HepG2 (cell line): ENCODE measurements around the gene HOTAIR. TPM values are rescaled to one million over a fixed set of nuclear protein-coding genes. Genes with fewer than 3 reads are reported as not detected.

ENCODE experiments used
- ATAC-seq: fragments of 200-7000 bp; cut with Tn5 transposase; 3 replicates; pipeline ENCODE4 v1.9.1; 2020; ENCODE audit warnings: mild to moderate bottlenecking, moderate library complexity
- BruUV-seq: library from RNA; stranded (reverse); fragments of 400-500 nt; replicated peaks from 2 replicates; lab custom pipeline; 2021; lab: Mats Ljungman, UMichigan
- CTCF ChIA-PET: fragments of 300-600 bp; formaldehyde crosslinking; extraction: SDS; loops from one replicate; lab custom pipeline; 2021; ENCODE audit warnings: low total read pairs, inconsistent platforms, low intra/inter-chr PET ratio; lab: Yijun Ruan, JAX
- POLR2A ChIA-PET: fragments of 350-600 bp; sonication (Branson Sonifier 250); formaldehyde crosslinking; loops from one replicate; lab custom pipeline; 2020; ENCODE audit warnings: antibody characterized with exemption, inconsistent platforms; lab: Yijun Ruan, JAX
- DNase-seq: peaks from one replicate; pipeline ENCODE4 v3.0.0-alpha.2; 2015; ENCODE audit warnings: low spot score
- FAIRE-seq: peaks from 3 replicates; lab custom pipeline; 2011; peaks lifted over from hg19 to GRCh38; lab: Jason Lieb, UNC
- H2AFZ ChIP-seq: one replicate; pipeline ENCODE4 v1.6.1; 2011; ENCODE audit warnings: low read length, inconsistent platforms
- H3K27ac ChIP-seq: fragments of 300-600 bp; 3 replicates; pipeline ENCODE4 v1.8.0; 2011; ENCODE audit warnings: mixed run types, mild to moderate bottlenecking, mixed read lengths, low read length, inconsistent platforms; ENCODE audit not compliant: insufficient read depth; ENCODE audit errors: extremely low read length
- H3K27me3 ChIP-seq, 2 experiments: fragments of 200-600 bp in 1 of 2; 2 replicates in 1 of 2; 3 replicates in 1 of 2; pipeline versions ENCODE4 v1.6.0 to v1.8.0; 2011; ENCODE audit warnings: low read length in 2 of 2, mild to moderate bottlenecking in 2 of 2, moderate library complexity in 2 of 2, inconsistent platforms in 1 of 2; ENCODE audit not compliant: insufficient read depth in 2 of 2, control insufficient read depth in 1 of 2
- H3K36me3 ChIP-seq, 2 experiments: fragments of 200-600 bp in 1 of 2; replicated peaks in 1 of 2; 2 replicates in 1 of 2; 3 replicates in 1 of 2; pipeline versions ENCODE4 v1.5.1 to v1.8.0; 2011; ENCODE audit warnings: low read length in 2 of 2, inconsistent platforms in 1 of 2; ENCODE audit not compliant: insufficient read depth in 2 of 2, control insufficient read depth in 1 of 2
- H3K4me1 ChIP-seq: 2 replicates; pipeline ENCODE4 v1.5.1; 2012; ENCODE audit warnings: low read length, inconsistent platforms; ENCODE audit not compliant: insufficient read depth
- H3K4me2 ChIP-seq: 2 replicates; pipeline ENCODE4 v1.6.0; 2011; ENCODE audit warnings: low read depth, low read length, inconsistent platforms
- H3K4me3 ChIP-seq, 3 experiments: fragments of 200-600 bp in 1 of 3; sonication (generic), shearing (Covaris generic) in 1 of 3; replicated peaks in 1 of 3; 2 replicates each; pipeline ENCODE4 v1.5.1; 2011 to 2016; ENCODE audit warnings: low read length in 3 of 3, inconsistent platforms in 2 of 3, low read depth in 2 of 3, mild to moderate bottlenecking in 2 of 3, control low read depth in 1 of 3, mixed read lengths in 1 of 3; ENCODE audit not compliant: insufficient read depth in 1 of 3
- H3K79me2 ChIP-seq: one replicate; pipeline ENCODE4 v1.6.1; 2011; ENCODE audit warnings: low read length, inconsistent platforms; ENCODE audit not compliant: insufficient read depth
- H3K9ac ChIP-seq: 2 replicates; pipeline ENCODE4 v1.6.0; 2011; ENCODE audit warnings: mild to moderate bottlenecking, low read depth, low read length, inconsistent platforms; ENCODE audit not compliant: insufficient read depth
- H3K9me3 ChIP-seq: 2 replicates; pipeline ENCODE4 v1.5.1; 2012; ENCODE audit warnings: mild to moderate bottlenecking, low read length
- H4K20me1 ChIP-seq: 2 replicates; pipeline ENCODE4 v1.6.0; 2011; ENCODE audit warnings: inconsistent platforms, mild to moderate bottlenecking, low read length, moderate library complexity; ENCODE audit not compliant: insufficient read depth
- GFI1 ChIP-seq: sonication (generic); formaldehyde crosslinking; IDR thresholded peaks from 2 replicates; pipeline ENCODE4 v1.5.0; 2020; ENCODE audit warnings: missing genetic modification reagents, mild to moderate bottlenecking, borderline replicate concordance
- GZF1 ChIP-seq: sonication (generic); formaldehyde crosslinking; IDR thresholded peaks from 2 replicates; pipeline ENCODE4 v1.5.1; 2020; ENCODE audit warnings: mild to moderate bottlenecking, missing genetic modification reagents
- POLR2G ChIP-seq: fragments of 200-400 bp; formaldehyde crosslinking; IDR thresholded peaks from 2 replicates; pipeline ENCODE4 v1.6.1; 2018; ENCODE audit warnings: mild to moderate bottlenecking, low read depth, low read length, moderate library complexity
- RARG ChIP-seq: sonication (generic); formaldehyde crosslinking; IDR thresholded peaks from 2 replicates; pipeline ENCODE4 v1.4.0; 2020; ENCODE audit warnings: low read depth, mild to moderate bottlenecking, missing genetic modification reagents
- RFX3 ChIP-seq: IDR thresholded peaks from 2 replicates; pipeline ENCODE4 v1.6.1; 2016; ENCODE audit warnings: missing biosample characterization, missing genetic modification reagents
- SP5 ChIP-seq: IDR thresholded peaks from 2 replicates; pipeline ENCODE4 v1.6.1; 2016; ENCODE audit warnings: low read depth, borderline replicate concordance
- STAG1 ChIP-seq: sonication (generic); formaldehyde crosslinking; IDR thresholded peaks from 2 replicates; pipeline ENCODE4 v1.4.0; 2020; ENCODE audit warnings: missing genetic modification reagents
- ZBTB3 ChIP-seq: sonication (generic); formaldehyde crosslinking; IDR thresholded peaks from 2 replicates; pipeline ENCODE4 v1.4.0; 2020; ENCODE audit warnings: low read depth, mild to moderate bottlenecking, moderate library complexity, missing genetic modification reagents, borderline replicate concordance
- ZNF12 ChIP-seq: sonication (generic); formaldehyde crosslinking; IDR thresholded peaks from 2 replicates; pipeline ENCODE4 v1.5.0; 2020; ENCODE audit warnings: missing genetic modification reagents
- ZNF256 ChIP-seq: sonication (generic); formaldehyde crosslinking; conservative IDR thresholded peaks from 2 replicates; pipeline ENCODE4 v1.4.0; 2020; ENCODE audit warnings: missing genetic modification reagents
- ZNF337 ChIP-seq: sonication (generic); formaldehyde crosslinking; IDR thresholded peaks from 2 replicates; pipeline ENCODE4 v1.5.1; 2020; ENCODE audit warnings: missing genetic modification reagents, low read depth, mild to moderate bottlenecking, borderline replicate concordance
- ZNF672 ChIP-seq: sonication (generic); formaldehyde crosslinking; IDR thresholded peaks from 2 replicates; pipeline ENCODE4 v1.8.1; 2022; ENCODE audit warnings: missing genetic modification reagents
- ZNF737 ChIP-seq: sonication (generic); formaldehyde crosslinking; IDR thresholded peaks from 2 replicates; pipeline ENCODE4 v1.5.0; 2020; ENCODE audit warnings: missing genetic modification reagents, mild to moderate bottlenecking, borderline replicate concordance
- ZSCAN25 ChIP-seq: sonication (generic); formaldehyde crosslinking; IDR thresholded peaks from 2 replicates; pipeline ENCODE4 v1.8.0; 2022; ENCODE audit warnings: mild to moderate bottlenecking, missing genetic modification reagents
- WGBS: methylation state at CpG from one replicate; pipeline ENCODE4 v1.1.6; 2017; ENCODE audit warnings: low lambda C conversion rate; 5-methylcytosine and 5-hydroxymethylcytosine counted together
- in situ Hi-C: cut with HindIII; loops from 2 replicates; pipeline ENCODE4 v1.10.0; 2017; ENCODE audit warnings: low pct_unique_long_range_greater_than_20kb; ENCODE audit not compliant: extremely low pct_ligation_motif_present
- intact Hi-C: fragments of 100-400 bp; cut with micrococcal nuclease; formaldehyde crosslinking; loops from one replicate; pipeline ENCODE4 v1.10.0; 2022; ENCODE audit not compliant: unreplicated experiment
- polyA plus RNA-seq, 8 experiments: library from polyadenylated mRNA; depleted of rRNA in 3 of 8; stranded (reverse) in 7 of 8; unstranded in 1 of 8; fragments of >200 nt; fragmentation: Illumina TruSeq in 4 of 8; extraction: Trizol in 4 of 8; gene quantifications; 2 replicates each; pipeline versions ENCODE4 v1.2.1 to v1.2.3, GENCODE V29; 2011 to 2016; ENCODE audit warnings: low read depth in 4 of 8, missing spikeins in 1 of 8, mixed read lengths in 1 of 8; ENCODE audit not compliant: insufficient read depth in 1 of 8
- total RNA-seq, 5 experiments: library from RNA; depleted of rRNA; stranded (reverse); fragments of >200 nt; fragmentation: Illumina TruSeq; extraction: Trizol; gene quantifications; 2 replicates each; pipeline ENCODE4 v1.2.3, GENCODE V29; 2016; ENCODE audit warnings: low read depth in 1 of 5
- TF ChIP-seq, protein P1 (sequence below): sonication (generic); formaldehyde crosslinking; IDR thresholded peaks from 2 replicates; pipeline ENCODE4 v1.9.0; 2021; ENCODE audit warnings: missing genetic modification reagents, mild to moderate bottlenecking, borderline replicate concordance

Gene HOTAIR
- total and polyA plus RNA-seq, 2 of the 13 experiments (the other 11 are each of a cell fraction or from before 2014, with no cell fraction given), result not detected

DNA sequence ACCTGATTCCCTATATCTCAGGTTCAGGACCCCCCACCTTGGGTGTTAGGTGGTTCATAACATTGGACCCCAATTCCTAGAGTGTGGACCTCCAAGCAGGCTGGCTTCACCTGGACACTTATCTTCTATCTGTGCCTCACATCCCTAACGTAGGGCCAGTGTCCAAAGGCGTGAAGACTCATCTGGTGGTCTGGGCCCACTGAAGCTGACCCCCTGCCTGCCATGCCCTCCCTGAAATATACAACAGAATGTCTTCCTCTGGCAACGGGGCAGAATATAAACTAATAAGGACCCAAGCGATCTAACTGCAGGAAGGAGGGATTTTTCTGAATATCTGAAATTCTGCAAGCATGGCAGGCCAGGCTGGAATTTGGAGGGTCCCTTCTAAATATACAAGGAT is 30.5 kb downstream of the HOTAIR start:
- Histone ChIP-seq H3K36me3 (no peaks in the 10 kb centered on the region), H3K4me3 (no peak overlapping the region), H3K4me1 (no peaks in the 10 kb centered on the region), H3K9ac (no peak overlapping the region), H3K4me2 (no peak overlapping the region), H2AFZ (no peak overlapping the region), H3K79me2 (no peaks in the 10 kb centered on the region), H4K20me1 (no peaks in the 10 kb centered on the region), H3K27me3 (peaks cover 11 to 78% of the 10 kb centered on the region in 2 experiments), H3K27ac (no peak overlapping the region), H3K9me3 (no peaks in the 10 kb centered on the region)
- CTCF ChIA-PET, result no interaction called here
- ATAC-seq (no peak), FAIRE-seq (no peak), DNase-seq (no peak)
- in situ Hi-C loops (loop anchor here (25.0 kb wide), 1 partner anchor 157 kb away; no protein-coding TSS in a partner anchor), intact Hi-C loops (no loop called here)
- WGBS, result 11% methylated on average over 4 of the region's 4 CpGs
- TF ChIP-seq ZNF12 (CRISPR knock-in tag), result no peak
- TF ChIP-seq GZF1, result no peak
- TF ChIP-seq RARG (CRISPR knock-in tag), result no peak
- TF ChIP-seq ZBTB3 (CRISPR knock-in tag), result no peak
- TF ChIP-seq RFX3, result no peak
- no peak for TF ChIP-seq ZNF737 (CRISPR knock-in tag)
- TF ChIP-seq ZSCAN25 (CRISPR knock-in tag), result no peak
- TF ChIP-seq ZNF672 (CRISPR knock-in tag), result no peak
- no peak for TF ChIP-seq POLR2G
- no peak for TF ChIP-seq SP5
- TF ChIP-seq, protein P1, sequence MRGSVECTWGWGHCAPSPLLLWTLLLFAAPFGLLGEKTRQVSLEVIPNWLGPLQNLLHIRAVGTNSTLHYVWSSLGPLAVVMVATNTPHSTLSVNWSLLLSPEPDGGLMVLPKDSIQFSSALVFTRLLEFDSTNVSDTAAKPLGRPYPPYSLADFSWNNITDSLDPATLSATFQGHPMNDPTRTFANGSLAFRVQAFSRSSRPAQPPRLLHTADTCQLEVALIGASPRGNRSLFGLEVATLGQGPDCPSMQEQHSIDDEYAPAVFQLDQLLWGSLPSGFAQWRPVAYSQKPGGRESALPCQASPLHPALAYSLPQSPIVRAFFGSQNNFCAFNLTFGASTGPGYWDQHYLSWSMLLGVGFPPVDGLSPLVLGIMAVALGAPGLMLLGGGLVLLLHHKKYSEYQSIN (CRISPR knock-in tag), result no peak
- TF ChIP-seq STAG1, result no peak
- TF ChIP-seq ZNF256, result no peak
- no peak for TF ChIP-seq GFI1 (CRISPR knock-in tag)
- no peak for TF ChIP-seq ZNF337 (CRISPR knock-in tag)
- BruUV-seq, result no TSS peak
- POLR2A ChIA-PET, result no interaction called here
